ENCODE results near the gene DDX27.
"Not testable (repeated sequence)": the region's sequence is repeated elsewhere in the genome, so short reads cannot be mapped to it uniquely, and the experiment has no call there.

DDX27 gene, protein sequence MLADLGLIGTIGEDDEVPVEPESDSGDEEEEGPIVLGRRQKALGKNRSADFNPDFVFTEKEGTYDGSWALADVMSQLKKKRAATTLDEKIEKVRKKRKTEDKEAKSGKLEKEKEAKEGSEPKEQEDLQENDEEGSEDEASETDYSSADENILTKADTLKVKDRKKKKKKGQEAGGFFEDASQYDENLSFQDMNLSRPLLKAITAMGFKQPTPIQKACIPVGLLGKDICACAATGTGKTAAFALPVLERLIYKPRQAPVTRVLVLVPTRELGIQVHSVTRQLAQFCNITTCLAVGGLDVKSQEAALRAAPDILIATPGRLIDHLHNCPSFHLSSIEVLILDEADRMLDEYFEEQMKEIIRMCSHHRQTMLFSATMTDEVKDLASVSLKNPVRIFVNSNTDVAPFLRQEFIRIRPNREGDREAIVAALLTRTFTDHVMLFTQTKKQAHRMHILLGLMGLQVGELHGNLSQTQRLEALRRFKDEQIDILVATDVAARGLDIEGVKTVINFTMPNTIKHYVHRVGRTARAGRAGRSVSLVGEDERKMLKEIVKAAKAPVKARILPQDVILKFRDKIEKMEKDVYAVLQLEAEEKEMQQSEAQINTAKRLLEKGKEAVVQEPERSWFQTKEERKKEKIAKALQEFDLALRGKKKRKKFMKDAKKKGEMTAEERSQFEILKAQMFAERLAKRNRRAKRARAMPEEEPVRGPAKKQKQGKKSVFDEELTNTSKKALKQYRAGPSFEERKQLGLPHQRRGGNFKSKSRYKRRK

DNA sequence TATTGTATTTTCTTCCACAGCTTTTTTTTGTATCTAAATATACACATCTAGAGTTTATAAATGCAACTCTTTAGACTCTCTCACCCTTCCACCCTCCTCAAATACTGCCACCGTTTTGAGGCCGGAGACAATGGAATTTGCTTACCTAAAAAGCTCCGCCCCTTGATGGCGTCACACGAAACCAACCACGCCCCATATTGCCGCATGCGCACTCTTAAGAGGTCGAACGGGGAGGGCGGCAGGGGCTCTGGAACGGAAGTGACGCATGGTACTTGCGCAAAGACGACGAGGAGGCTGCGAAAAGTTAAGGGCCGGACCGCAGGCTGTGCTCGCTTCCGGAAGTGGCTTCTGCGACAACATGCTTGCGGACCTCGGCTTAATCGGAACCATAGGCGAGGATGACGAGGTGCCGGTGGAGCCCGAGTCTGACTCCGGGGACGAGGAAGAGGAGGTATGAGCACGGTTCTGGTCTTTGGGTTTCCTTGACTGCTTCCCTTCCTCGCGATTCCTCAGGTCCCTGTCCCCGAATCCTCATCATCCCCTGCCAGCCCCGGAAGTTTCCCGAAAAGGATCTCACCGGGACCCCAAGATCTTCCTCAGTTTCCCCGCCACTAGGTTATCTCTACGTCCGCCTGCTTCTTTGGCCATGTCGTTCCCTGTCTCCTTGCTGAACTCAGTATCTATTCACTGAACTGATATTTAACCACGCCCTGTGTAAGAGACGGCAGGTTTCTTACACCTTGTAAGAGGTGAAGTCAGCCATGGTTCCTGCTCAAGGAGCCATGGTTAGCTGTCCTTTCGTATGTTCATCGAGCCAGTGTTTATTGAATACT is at the start of gene DDX27:
Gene DDX27 (plus strand): TSS at position 326 of the 833 bp plus-strand sequence. CDS start 33 bp downstream, at position 359.
- in situ Hi-C loops (cut with MboI; ENCODE audit: low sequenced_read_pairs), result no loop called here

DNA sequence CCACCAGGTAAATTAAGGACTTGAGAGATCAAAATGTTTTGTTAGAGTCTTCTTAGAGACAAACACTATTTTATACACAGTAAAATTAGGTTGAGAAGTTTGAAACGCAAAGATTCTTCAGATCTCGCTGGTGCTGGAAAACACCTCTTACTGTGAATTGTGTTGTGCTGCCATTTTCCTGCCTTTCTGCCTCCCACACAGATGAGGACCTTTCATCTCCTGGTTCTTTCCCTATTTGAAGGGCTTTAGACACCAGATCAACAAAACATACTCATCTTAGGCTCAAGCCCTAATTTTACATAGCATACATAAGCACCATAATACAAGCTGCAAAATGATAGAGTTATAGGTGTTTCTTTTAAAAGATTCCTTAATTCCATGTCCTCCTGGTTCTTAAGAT is 49.7 kb upstream of the DDX27 start:
- in situ Hi-C loops (cut with MboI; ENCODE audit: low sequenced_read_pairs), result no loop called here

DNA sequence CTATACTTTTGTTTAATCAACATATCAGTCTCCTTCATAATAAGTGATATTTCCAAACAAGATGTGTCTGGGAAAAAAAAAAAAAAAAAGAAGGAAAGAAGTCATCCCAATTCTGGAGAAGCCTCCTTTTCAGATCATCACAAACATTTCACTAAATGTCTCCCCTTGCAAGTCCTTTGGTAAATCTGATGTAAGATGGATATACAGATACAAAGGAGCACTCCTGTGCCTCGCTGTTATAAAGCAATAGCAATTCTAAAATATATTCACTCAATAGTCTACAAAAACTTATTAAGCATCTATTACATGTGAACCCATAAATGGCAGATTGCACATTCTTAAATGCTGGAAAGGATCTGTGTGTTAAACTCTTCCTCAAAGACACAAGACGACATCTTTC is 48.5 kb upstream of the DDX27 start:
- in situ Hi-C loops (cut with MboI; ENCODE audit: low sequenced_read_pairs), result no loop called here

DNA sequence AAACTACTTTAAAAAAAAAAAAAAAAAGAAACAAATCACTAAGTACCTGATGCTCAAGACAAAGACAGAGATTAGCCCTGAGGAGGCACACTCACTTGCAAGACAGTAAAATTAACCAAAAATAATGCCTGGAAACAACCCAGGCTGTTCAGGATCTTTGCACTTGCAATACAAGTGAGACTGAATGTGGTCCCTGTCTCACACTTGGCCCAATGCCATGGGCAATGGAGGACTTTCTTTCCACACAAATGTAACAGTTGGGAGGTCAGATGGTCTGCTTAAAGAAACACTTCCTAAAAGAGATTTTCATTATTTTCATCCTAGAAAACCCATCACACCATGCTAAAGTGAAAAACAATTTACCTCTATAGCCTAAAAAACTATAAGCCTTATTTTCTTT is 47.3 kb upstream of the DDX27 start:
- in situ Hi-C loops (cut with MboI; ENCODE audit: low sequenced_read_pairs), result no loop called here

DNA sequence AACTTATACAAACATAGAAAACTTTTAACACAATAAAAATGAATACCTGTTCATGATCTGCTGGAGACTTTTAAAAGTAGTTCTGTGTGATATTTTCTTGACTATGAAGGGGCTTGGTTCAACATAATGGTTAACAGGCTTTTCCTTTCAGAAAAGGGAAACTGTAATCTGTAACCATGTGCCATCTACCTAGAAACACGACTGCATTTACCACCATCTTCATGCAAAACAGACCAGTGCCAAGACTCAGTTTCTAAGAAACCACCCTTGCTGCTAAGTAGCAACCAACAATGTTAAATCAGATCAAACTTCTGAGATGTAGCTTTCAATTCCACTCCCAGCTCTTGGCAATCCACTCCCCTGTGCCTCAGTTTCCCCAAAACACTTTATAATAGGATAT is 46.8 kb upstream of the DDX27 start:
- in situ Hi-C loops (cut with MboI; ENCODE audit: low sequenced_read_pairs), result no loop called here

DNA sequence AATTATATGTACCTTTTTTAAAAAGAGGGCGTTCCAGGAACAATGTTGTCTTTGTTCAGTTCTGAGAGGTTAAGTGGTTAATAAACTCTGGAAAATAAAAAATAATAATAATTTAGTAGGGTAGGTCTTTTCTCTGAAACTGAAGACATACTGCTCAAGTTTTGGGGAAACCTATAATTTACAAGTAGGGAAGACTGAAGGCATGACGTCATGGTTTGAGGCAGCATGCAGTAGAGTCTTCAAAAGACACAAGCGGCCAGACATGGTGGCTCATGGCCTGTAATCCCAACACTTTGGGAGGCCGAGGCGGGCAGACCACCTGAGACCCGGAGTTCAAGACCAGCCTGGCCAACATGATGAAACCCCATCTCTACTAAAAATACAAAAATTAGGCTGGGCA is 45.0 kb upstream of the DDX27 start:
- in situ Hi-C loops (cut with MboI; ENCODE audit: low sequenced_read_pairs), result no loop called here

DNA sequence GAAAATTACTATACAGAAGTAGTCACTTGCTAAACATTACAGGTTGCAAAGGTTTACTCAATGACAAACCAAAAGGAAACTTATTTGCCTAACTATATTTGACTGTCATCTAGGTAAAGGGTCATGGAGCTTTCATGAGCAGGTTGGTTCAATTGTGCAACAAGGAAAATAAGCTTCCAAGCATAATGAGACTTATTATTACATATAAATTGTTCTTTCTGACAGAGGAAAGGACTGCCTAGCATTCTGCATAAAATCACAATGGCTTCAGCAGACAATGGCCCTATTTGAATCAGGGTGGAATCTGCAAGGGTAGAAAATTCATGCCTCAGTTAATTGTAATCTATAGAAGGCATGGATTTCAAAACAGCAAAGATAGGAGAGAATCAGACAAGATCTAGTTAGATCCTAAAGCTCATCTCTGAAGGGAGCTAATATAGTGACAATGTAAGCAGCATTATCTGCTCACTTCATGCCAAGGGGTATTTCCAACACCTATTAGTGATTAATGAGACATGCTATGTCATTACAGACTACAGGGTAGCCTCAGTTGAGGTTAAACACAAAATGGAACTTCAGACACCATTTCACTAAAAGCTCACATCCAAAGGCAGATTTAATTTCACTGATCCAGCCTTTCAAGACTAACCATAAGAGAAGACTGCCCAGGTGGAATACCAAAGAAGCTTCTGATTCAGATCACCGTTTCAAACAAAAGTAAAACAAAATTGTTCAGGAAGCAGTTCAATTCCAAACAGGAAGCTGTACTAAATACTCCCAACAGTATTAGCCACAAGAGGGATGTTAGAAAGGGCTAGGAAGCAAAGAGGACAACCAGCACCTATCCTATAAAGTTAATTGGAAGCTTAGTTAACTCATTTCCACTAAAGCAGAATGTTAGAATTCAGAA is 39.6 kb upstream of the DDX27 start:
- in situ Hi-C loops (cut with MboI; ENCODE audit: low sequenced_read_pairs), result no loop called here

DNA sequence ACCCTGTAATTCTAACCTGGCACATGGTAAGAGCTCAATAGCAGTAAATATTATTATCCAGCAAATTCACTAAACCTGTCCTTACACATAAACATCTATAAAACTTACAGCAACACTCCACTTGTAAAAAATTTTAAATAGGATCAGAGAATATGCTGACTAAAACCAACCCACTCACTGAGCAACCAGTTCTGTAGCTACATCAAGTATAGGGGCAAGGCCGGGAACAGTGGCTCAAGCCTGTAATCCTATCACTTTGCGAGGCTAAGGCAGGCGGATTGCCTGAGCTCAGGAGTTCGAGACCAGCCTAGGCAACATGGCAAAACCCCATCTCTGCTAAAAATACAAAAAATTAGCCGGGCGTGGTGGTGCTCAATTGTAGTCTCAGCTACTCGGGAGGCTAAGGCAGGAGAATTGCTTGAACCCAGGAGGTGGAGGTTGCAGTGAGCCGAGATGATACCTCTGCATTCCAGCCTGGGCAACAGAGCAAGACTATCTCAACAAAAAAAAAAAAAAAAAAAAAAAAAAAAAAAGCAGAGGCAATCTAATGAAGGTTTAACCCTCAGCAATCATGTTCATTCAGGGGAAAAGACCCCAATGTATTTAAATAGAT is 37.8 kb upstream of the DDX27 start:
- in situ Hi-C loops (cut with MboI; ENCODE audit: low sequenced_read_pairs), result no loop called here

DNA sequence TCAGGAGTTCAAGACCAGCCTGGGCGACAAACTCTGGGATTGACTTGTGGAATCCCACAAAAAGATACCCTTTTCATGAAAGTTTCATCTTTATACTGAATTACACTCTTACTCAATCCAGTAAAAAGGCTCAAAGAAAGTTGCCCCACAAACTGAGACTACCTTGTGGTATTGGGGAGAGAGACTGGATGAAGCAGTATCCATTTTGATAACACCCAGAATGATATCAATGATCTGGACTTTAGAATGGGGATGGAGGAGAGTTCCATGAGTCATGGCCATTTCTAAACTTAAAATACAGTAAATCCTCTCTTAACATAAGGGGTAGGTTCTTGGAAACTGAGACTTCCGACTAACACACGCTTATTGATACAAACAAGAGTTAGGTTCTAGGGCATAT is 35.8 kb upstream of the DDX27 start:
- in situ Hi-C loops (cut with MboI; ENCODE audit: low sequenced_read_pairs), result no loop called here

DNA sequence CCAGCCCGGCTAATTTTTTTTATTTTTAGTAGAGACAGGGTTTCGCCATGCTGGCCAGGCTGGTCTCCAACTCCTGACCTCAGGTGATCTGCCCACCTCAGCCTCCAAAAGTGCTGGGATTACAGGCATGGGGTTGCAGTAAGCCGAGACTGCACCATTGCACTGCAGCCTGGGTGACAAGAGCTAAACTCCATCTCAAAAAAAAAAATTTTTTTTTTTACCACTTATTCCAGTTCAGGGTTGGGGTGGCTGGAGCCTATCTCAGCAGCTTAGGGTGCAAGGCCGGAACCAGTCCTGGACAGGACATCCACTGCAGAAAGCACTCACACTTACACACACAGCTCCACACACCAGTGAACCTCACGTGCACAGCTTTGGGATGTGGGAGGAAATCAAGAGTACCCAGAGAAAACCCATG is 35.1 kb upstream of the DDX27 start:
- in situ Hi-C loops (cut with MboI; ENCODE audit: low sequenced_read_pairs), result not testable (repeated sequence)

DNA sequence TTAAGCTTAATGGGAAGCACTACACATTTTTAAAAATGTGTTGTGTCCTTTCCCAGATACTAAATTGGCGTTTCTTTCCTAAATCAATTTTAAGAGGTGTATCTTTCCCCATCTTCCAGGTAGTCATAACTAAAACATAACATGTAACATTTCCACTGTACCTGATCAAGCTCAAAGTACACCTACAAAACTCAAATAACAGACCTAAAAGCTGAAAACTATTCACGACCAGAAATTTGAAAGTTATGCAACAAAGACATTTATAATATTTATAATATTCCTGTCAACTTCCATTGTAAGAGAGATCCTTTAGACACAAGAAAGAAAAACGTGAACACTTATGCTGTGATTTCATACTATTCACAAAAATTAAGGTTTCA is 34.5 kb upstream of the DDX27 start:
- in situ Hi-C loops (cut with MboI; ENCODE audit: low sequenced_read_pairs), result no loop called here

DNA sequence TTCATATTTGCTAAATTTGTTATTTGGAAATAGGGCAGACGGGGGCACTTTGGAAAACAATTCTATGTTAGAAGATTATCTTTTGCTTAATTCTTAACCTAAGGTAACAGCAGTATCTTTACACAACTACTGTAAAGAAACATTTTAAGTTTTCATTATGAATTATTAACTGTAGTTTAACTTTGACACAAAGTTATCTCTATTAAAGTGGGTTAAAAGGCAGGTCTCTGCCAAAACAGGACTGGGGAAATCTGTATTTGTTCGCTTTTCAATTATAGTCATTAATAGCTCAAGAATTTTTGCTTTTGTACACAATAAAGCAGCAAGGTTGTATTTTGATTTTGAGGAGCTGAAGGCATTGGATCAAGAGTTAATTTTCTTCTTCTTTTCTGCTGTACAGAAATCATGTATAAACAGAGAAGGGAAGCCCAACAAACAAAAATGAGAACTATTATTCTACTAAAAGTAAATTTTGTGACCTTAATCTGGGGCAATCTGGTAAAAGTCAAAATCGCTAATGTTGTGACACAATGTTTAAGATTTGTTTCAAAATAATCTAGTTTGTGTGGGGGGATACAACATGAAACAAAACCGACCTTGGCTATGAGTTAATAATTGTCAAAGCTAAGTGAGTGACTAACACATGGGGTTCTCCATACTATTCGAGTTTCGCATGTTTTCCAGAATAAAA is 34.0 kb upstream of the DDX27 start:
- in situ Hi-C loops (cut with MboI; ENCODE audit: low sequenced_read_pairs), result no loop called here

DNA sequence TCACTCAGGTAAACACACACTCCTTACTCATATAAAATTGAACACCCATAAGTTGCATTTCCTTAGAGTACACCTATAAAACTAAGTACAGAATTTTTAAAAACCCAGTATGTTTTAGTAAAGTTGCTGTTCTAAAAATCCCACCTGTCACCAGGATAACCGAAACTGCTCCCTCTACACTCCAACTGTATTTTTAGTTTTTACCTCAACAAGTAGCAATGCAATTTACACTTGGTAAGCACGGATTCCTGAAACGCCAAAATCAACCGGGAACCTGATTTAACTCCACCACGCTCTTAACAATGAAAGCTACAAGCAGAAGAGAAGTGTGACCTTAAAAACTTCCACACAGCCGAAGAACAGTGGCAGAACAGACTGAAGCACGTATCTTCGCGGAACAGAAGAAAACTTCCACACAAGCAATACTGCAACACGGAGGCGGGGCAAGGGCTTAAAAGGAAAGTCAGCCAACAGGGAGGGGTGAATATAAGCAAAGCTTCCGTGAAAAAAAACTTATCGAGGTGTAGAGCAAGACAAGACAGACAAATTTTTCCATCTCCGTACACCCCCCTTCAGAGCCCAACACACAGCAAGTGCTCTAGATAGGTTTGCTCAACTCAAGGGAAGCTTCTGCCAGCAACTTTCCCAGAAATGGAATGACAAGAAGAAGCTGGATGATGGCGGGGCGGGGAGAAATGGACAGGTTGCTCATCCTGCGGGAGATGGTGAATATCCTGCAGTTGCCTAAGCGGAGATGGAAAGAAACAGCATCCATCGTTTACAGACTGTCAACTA is 32.5 kb upstream of the DDX27 start:
- in situ Hi-C loops (cut with MboI; ENCODE audit: low sequenced_read_pairs), result no loop called here

DNA sequence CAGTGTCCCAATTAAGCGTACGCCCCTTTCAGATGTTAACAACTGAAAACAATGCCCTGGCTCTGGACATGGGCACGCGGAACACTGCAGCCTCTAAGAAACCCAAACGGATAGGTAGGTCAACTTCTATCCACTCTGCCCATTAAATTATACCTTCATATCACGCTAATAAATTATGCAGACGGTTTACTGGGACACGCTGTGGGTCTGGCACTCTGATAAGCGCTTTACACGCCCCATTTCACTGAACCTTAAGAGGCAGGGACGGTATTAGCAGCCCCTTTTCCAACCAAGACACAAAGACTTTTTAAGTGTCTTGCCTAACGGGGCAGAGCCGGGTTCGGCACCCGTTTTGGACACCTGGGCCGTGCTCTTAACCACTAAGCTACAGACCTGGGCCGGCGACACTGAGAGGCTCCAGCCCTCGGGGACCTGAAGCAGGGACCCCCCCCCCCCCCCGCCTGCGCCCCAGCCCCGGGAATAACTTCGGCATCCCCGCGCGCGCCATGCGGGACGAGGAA is 31.8 kb upstream of the DDX27 start:
- in situ Hi-C loops (cut with MboI; ENCODE audit: low sequenced_read_pairs), result no loop called here

DNA sequence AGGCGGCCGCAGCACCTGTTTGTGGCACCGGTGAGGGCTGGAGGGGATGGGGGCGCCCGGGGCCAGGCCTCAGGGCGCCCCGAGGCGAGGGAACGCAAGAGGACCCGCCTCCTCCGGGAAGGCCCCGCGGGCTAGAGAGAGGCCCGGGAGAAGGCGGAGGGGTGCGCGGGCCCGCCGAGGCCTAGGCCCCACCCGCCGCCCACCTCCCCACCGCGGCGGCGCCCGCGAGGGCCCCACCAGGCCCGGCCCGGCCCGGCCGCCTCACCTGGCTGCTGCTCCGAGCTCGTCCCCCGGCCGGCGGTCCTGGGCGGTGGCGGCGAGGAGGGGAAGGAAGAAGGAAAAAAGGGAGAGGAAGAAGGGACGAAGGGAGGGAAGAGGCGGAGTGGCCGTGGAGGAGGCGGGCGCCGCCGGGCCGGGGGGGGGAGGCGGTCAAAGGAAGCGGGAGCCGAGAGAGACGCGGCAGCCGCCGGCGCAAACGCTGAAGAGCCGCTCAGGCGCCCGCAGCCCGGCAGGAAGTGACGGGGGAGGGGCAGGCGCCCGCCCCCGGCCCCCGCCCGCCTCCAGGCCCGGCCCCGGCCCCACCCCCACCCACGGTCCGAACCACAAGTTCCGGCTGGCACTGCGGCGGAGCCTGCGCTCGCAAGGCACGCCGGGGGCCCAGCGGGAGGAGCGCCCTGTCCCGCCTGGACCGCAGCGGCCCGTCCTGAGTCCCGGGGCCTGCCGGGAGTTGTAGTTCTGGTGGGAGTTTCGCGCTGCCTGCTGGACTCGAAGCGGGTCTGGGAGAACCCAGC is 31.2 kb upstream of the DDX27 start, which contains the start of gene STAU1:
Gene STAU1 (minus strand): TSS at position 484 of the 791 bp plus-strand sequence. CDS start 22,133 bp downstream, outside the sequence.
- in situ Hi-C loops (cut with MboI; ENCODE audit: low sequenced_read_pairs), result no loop called here

DNA sequence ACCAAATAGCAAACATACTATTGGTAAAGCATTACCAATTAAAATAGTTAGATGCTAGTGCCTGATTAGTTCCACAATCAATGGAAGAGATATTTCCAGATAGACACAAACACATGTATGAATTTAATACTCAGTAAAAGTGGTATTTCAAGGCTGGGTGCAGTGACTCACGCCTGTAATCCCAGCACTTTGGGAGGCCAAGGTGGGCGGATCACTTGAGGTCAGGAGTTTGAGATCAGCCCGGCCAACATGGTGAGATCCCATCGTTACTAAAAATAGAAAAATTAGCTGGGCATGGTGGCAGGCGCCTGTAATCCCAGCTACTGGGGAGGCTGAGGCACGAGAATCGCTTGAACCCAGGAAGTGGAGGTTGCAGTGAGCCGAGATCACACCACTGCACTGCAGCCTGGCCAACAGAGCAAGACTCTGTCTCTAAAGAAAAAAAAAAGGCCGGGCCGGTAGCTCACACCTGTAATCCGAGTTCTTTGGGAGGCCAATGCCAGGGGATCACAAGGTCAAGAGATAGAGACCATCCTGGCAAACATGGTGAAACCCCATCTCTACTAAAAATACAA is 26.2 kb upstream of the DDX27 start:
- in situ Hi-C loops (cut with MboI; ENCODE audit: low sequenced_read_pairs), result not testable (repeated sequence)

DNA sequence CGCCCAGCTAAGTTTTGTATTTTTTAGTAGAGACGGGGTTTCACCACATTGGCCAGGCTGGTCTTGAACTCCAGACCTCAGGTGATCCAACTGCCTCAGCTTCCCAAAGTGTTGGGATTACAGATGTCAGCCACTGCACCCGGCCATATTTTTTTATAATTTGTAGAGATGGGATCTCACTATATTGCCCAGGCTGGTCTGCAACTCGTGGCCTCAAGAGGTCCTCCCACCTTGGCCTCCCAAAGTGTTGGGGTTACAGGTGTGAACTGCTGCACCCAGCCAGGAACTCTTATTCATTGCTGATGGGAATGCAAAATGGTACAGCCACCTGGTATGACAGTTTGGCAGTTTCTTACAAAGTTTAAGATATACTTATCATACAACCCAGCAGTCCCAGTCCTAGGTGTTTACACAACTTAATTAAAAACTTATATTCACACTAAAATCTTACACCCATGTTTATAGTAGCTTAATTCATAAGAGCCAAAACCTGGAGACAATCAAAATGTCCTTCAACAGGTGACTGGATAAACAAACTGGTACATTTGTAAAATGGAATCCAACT is 19.4 kb upstream of the DDX27 start:
- in situ Hi-C loops (cut with MboI; ENCODE audit: low sequenced_read_pairs), result no loop called here
